Measurements from ENCODE around the gene LRRC8B. TPM values are rescaled to one million over a fixed set of nuclear protein-coding genes. Genes with fewer than 3 reads are reported as not detected.

The LRRC8B gene
- polyA plus RNA-seq, 2 of the 4 experiments (the other 2 are of a cell fraction): 3.2 to 10.3 TPM

- ATAC-seq: no peak
- ChIA-PET CTCF (interaction anchor here (1.0 to 2.1 kb wide), 2 partner anchors 111 to 168 kb away, joined by 4 to 9 read pairs; no protein-coding TSS in a partner anchor), POLR2A (no interaction called here)
- FAIRE-seq: no peak
- Histone ChIP-seq H3K4me2 (no peak overlapping the region), H3K4me1 (peaks cover 13% of the 10 kb centered on the region; the same call in 2 of the 3 replicates), H3K9me3 (no peaks in the 10 kb centered on the region), H3K27ac (no peak overlapping the region), H3K4me3 (no peak overlapping the region)
- 85% methylated on average over 4 of the region's 4 CpGs for WGBS (ENCODE audit: missing lambda C conversion rate)
- DNase-seq (ENCODE audit: low read depth in 1 of 2, low spot score in 1 of 2): no peak
- TF ChIP-seq FOSB (CRISPR knock-in tag; IDR thresholded peaks at IDR 0.05) (no peak), NPAS2 (CRISPR knock-in tag; IDR thresholded peaks at IDR 0.05; ENCODE audit: borderline replicate concordance) (no peak), FOSL2 (IDR thresholded peaks at IDR 0.05) (no peak), FOSL2 (CRISPR knock-in tag; IDR thresholded peaks at IDR 0.05) (no peak), MAFK (IDR thresholded peaks at IDR 0.05; ENCODE audit: partially characterized antibody) (no peak), JUN (IDR thresholded peaks at IDR 0.05) (no peak), PHF8 (IDR thresholded peaks at IDR 0.05; ENCODE audit: borderline replicate concordance, low read depth) (no peak), EP300 (IDR thresholded peaks at IDR 0.05) (no peak), RFX5 (IDR thresholded peaks at IDR 0.05) (no peak), HEYL (CRISPR knock-in tag; IDR thresholded peaks at IDR 0.05) (no peak), RAD21 (conservative IDR thresholded peaks at IDR 0.05 in 1 of 2, IDR thresholded peaks at IDR 0.05 in 1 of 2) (no peak), TP53 (CRISPR knock-in tag; IDR thresholded peaks at IDR 0.05) (no peak)
- TF ChIP-seq, protein P1, sequence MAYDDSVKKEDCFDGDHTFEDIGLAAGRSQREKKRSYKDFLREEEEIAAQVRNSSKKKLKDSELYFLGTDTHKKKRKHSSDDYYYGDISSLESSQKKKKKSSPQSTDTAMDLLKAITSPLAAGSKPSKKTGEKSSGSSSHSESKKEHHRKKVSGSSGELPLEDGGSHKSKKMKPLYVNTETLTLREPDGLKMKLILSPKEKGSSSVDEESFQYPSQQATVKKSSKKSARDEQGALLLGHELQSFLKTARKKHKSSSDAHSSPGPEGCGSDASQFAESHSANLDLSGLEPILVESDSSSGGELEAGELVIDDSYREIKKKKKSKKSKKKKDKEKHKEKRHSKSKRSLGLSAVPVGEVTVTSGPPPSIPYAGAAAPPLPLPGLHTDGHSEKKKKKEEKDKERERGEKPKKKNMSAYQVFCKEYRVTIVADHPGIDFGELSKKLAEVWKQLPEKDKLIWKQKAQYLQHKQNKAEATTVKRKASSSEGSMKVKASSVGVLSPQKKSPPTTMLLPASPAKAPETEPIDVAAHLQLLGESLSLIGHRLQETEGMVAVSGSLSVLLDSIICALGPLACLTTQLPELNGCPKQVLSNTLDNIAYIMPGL (CRISPR knock-in tag; IDR thresholded peaks at IDR 0.05; ENCODE audit: borderline replicate concordance): no peak
- TF ChIP-seq, protein P2, sequence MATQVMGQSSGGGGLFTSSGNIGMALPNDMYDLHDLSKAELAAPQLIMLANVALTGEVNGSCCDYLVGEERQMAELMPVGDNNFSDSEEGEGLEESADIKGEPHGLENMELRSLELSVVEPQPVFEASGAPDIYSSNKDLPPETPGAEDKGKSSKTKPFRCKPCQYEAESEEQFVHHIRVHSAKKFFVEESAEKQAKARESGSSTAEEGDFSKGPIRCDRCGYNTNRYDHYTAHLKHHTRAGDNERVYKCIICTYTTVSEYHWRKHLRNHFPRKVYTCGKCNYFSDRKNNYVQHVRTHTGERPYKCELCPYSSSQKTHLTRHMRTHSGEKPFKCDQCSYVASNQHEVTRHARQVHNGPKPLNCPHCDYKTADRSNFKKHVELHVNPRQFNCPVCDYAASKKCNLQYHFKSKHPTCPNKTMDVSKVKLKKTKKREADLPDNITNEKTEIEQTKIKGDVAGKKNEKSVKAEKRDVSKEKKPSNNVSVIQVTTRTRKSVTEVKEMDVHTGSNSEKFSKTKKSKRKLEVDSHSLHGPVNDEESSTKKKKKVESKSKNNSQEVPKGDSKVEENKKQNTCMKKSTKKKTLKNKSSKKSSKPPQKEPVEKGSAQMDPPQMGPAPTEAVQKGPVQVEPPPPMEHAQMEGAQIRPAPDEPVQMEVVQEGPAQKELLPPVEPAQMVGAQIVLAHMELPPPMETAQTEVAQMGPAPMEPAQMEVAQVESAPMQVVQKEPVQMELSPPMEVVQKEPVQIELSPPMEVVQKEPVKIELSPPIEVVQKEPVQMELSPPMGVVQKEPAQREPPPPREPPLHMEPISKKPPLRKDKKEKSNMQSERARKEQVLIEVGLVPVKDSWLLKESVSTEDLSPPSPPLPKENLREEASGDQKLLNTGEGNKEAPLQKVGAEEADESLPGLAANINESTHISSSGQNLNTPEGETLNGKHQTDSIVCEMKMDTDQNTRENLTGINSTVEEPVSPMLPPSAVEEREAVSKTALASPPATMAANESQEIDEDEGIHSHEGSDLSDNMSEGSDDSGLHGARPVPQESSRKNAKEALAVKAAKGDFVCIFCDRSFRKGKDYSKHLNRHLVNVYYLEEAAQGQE (IDR thresholded peaks at IDR 0.05): no peak
- TF ChIP-seq, protein P3, sequence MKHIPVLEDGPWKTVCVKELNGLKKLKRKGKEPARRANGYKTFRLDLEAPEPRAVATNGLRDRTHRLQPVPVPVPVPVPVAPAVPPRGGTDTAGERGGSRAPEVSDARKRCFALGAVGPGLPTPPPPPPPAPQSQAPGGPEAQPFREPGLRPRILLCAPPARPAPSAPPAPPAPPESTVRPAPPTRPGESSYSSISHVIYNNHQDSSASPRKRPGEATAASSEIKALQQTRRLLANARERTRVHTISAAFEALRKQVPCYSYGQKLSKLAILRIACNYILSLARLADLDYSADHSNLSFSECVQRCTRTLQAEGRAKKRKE (CRISPR knock-in tag; IDR thresholded peaks at IDR 0.05; ENCODE audit: low read depth): no peak
These were observed 69.6 kb downstream of the LRRC8B start for GRCh38 chr1:89594096-89594740.

DNA sequence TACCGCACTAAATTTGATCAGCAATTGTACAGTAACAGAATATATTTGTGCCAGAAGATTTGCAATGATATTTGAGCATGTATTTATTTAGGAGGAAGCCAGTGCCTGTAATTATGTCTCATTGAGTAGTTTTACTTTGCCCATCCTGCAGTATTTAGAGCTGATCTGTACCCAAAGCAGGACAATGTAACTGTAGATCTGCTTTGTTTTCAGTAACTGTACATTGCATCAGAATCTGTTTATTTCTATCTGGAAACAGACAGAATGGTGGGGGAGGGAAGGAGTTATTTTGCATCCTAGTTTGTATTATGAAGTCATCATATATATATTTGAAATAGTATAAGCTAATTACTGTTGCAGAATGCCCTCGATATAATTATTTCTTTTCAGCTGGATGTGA is 72.1 kb downstream of the LRRC8B start:
- no peak overlapping the region for H3K4me2 ChIP-seq
- FAIRE-seq (no peak), ATAC-seq (no peak), DNase-seq (ENCODE audit: low read depth in 1 of 2, low spot score in 1 of 2) (no peak)
- POLR2A ChIA-PET: no interaction called here
- H3K9me3 ChIP-seq: no peaks in the 10 kb centered on the region
- 81% methylated on average over 2 of the region's 2 CpGs for WGBS (ENCODE audit: missing lambda C conversion rate)
- TF ChIP-seq, protein P4, sequence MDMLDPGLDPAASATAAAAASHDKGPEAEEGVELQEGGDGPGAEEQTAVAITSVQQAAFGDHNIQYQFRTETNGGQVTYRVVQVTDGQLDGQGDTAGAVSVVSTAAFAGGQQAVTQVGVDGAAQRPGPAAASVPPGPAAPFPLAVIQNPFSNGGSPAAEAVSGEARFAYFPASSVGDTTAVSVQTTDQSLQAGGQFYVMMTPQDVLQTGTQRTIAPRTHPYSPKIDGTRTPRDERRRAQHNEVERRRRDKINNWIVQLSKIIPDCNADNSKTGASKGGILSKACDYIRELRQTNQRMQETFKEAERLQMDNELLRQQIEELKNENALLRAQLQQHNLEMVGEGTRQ (IDR thresholded peaks at IDR 0.05): no peak
- no peak for TF ChIP-seq SMC3 (IDR thresholded peaks at IDR 0.05)
- TF ChIP-seq EHF (CRISPR knock-in tag; IDR thresholded peaks at IDR 0.05): no peak
- TF ChIP-seq JUNB (IDR thresholded peaks at IDR 0.05): no peak
- no peak for TF ChIP-seq PHF8 (IDR thresholded peaks at IDR 0.05; ENCODE audit: borderline replicate concordance, low read depth)
- CTCF ChIA-PET: interaction anchor here (0.7 to 4.0 kb wide), 4 partner anchors 12 to 166 kb away, joined by 3 to 23 read pairs (median 3); no protein-coding TSS in a partner anchor
- no peak overlapping the region for H3K27ac ChIP-seq
- H3K4me3 ChIP-seq: no peak overlapping the region
- H3K4me1 ChIP-seq: peaks cover 13% of the 10 kb centered on the region; the same call in 2 of the 3 replicates

Data from A549 (cell line).